LNCAP (cell line): ENCODE results near the gene SH2B2.

Experiments used
- TF ChIP-seq, protein P1 (sequence below): fragments of 450-650 bp; IDR thresholded peaks from 2 replicates; pipeline ENCODE4 v1.5.1; 2017; ENCODE audit warnings: mild to moderate bottlenecking

Gene SH2B2

GRCh38 chr7:102277901-102278300, 8.8 kb upstream of the SH2B2 start:
- TF ChIP-seq, protein P1, sequence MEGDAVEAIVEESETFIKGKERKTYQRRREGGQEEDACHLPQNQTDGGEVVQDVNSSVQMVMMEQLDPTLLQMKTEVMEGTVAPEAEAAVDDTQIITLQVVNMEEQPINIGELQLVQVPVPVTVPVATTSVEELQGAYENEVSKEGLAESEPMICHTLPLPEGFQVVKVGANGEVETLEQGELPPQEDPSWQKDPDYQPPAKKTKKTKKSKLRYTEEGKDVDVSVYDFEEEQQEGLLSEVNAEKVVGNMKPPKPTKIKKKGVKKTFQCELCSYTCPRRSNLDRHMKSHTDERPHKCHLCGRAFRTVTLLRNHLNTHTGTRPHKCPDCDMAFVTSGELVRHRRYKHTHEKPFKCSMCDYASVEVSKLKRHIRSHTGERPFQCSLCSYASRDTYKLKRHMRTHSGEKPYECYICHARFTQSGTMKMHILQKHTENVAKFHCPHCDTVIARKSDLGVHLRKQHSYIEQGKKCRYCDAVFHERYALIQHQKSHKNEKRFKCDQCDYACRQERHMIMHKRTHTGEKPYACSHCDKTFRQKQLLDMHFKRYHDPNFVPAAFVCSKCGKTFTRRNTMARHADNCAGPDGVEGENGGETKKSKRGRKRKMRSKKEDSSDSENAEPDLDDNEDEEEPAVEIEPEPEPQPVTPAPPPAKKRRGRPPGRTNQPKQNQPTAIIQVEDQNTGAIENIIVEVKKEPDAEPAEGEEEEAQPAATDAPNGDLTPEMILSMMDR = no peak

- TF ChIP-seq, protein P1 = peak; percentile 94
Observed at GRCh38 chr7:102279537-102280400, 6.9 kb upstream of the SH2B2 start.

DNA sequence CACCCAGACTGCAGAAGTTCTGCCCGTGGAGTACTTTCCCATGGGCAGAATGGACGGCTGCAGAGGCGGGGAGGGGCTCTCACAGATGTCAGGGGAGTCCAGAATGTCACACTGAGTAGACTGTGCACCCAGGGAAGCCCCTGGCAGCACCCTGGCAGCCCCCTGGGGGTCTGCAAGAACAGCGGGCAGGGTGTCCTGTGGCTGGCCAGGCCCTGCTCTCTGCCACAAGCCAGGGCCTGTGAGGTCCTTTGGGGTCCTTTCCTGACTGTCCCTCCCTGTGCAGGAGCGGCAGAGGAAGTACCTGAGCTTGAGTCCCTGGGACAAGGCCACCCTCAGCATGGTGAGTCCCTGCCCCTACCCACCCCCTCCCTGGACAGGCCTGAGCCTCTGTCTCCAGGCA, 6.1 kb upstream of the SH2B2 start:
- TF ChIP-seq, protein P1 = no peak

GRCh38 chr7:102281785-102282184, 4.9 kb upstream of the SH2B2 start:
- TF ChIP-seq, protein P1 = no peak

- TF ChIP-seq, protein P1 = no peak
Observed at GRCh38 chr7:102282465-102283362, 4.0 kb upstream of the SH2B2 start.

DNA sequence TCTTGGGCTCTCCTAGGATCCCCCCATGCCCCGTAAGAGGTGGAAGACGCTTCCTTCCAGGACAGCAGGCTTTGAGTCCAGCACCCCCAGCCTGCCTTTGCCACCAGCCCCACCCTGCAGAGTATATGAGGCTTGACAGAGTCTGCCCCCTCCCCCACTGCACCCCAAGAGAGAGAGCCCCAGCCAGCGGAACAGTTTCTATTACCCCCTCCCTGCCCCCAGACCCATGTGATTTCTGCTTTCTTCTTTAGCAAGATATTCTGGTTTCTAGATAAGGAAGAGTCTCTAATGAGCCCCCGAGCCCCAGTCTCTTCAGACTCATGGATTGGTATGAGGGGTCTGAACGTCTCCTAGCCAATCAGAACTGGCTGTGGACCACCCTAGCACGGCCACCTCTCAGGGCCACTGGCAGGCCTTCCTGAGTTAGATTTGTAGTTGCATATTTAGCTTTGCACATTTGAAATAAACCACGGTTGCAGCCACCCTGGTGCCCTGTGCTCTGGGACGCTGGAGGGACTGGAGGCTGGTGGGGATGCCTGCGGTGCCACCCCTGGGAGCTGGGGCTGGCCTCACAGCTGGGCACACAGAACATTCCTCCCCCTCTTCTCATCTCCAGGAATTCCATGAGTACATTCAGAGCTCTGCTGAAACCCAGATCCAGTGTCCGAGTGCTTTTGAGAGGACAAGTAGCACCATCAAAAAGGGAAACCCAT, 3.0 kb upstream of the SH2B2 start:
- TF ChIP-seq, protein P1 = no peak

DNA sequence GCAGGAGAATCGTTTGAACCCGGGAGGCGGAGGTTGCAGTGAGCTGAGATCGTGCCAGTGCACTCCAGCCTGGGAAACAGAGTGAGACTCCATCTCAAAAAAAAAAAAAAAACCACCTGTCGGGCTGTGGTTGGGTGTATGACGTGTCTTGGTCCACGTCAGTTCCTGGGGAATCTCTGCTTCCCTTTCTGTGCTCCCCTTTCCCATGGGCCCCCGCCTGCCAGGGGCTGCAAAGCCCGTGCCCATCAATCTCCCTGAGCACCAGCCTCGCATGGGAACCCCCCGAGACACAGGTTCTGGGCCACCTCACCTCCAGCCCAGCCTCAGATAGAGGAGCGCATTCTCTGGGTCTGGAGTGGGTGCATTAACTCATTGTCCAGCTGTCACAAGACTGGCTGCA, 2.3 kb upstream of the SH2B2 start:
- TF ChIP-seq, protein P1 = no peak
